Medulla oblongata (tissue), 1 donor: ENCODE measurements around the gene STK11IP.

Source experiments
- DNase-seq: peaks from one replicate; pipeline ENCODE4 v3.0.0-alpha.2; 2015; ENCODE audit errors: extremely low spot score

The STK11IP gene

GRCh38 chr2:219578811-219579613 is 18.6 kb upstream of the STK11IP start:
- DNase-seq = no peak

- no peak for DNase-seq
Observed at GRCh38 chr2:219581346-219581745, 16.3 kb upstream of the STK11IP start.

DNA sequence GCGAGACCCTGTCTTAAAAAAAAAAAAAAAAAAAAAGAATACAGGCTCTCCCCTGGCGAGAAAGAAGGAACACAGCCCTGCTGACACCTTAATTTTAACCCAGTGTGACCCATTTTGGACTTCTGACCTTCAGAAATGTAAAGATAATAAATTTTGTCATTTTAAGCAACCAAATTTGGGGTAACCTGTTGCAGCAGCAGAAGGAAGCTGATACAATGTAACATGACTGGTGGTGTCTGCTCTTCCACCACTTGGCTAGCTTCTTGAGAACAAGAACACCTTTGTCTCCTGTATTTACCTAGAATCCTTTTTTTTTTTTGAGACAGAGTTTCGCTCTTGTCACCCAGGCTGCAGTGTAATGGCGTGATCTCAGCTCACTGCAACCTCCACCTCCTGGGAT is 6.6 kb upstream of the STK11IP start:
- no peak for DNase-seq

DNA sequence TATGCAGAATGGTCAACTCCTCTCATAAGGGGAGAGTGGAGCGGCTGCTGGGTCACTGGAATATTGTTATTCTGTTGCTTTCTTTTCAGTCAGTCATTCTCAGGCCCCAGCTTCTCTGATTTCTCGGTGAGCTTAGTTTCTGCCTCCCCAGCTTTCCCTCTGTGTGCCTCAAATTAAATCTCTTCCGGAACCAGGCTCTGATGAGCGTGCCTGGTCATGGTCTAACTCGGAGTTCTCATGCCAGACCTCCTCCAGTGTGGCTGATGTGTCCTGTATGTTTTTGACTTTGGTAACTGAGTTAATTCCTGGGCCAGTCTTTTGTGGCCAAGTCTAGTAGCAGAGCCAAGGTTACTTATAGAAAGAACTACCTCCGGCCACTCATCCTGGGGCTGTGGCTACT is 4.9 kb upstream of the STK11IP start:
- no peak for DNase-seq

DNA sequence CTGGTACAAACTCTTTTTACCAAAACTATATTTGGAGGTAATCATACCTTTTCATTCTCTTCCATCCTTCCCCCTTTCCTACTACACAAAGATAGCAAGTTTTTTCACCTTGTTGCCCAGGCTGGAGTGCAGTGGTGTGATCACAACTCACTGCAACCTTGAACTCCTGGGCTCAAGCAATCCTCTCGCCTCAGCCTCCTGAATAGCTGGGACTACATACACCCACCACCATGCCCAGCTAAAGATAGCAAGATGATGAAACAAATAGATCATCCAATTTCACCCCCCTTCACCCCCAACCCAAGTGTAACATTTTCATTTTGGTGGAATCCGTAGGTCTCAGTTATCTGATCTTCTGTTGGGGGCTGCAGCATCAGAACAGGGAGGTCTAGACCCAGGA is 4.5 kb upstream of the STK11IP start:
- DNase-seq = no peak

DNA sequence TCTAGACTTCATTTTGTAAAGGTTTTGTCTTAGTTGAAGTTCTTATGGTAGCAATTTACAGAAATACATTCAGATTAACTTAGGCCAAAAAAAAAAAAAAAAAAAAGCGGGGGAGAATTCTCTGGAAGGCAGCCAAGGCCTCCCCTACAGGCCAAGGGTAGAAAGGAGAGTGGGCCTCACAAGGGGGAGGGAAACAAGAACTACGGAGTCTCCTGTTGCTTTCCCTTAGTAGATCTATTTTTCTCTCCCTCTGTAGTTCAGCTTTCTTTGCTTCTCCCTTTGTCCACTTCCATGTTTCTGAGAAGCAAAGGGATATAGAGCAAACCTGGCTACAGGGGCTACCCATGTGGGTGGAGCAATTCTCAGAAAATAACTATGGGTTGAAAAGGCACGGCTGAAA is 2.4 kb upstream of the STK11IP start:
- no peak for DNase-seq

- DNase-seq = no peak
Observed at GRCh38 chr2:219596954-219597551, 604 bp upstream of the STK11IP start.

- DNase-seq = no peak
Observed at GRCh38 chr2:219598308-219599078, 836 bp downstream of the STK11IP start.

GRCh38 chr2:219603771-219604170 is 6.1 kb downstream of the STK11IP start:
- peak; percentile 55 for DNase-seq

GRCh38 chr2:219605607-219605954 is 7.9 kb downstream of the STK11IP start:
- no peak for DNase-seq

DNA sequence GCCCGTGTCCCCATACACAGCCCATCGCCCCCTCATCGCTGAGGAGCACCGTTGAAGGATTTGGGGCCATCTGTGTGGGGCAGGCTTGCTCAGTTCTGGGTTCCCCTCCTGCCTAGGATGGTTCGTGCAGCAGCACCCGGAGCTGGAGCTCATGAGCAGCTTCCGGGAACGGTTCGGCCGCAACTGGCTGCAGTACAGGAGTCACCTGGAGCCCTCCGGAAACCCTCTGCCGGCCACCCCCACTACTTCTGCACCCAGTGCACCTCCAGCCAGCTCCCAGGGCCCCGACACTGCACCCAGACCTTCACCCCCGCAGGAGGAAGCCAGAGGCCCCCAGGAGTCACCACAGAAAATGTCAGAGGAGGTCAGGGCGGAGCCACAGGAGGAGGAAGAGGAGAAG is 10.3 kb downstream of the STK11IP start:
- no peak for DNase-seq

GRCh38 chr2:219608399-219608964 is 10.8 kb downstream of the STK11IP start:
- no peak for DNase-seq

DNA sequence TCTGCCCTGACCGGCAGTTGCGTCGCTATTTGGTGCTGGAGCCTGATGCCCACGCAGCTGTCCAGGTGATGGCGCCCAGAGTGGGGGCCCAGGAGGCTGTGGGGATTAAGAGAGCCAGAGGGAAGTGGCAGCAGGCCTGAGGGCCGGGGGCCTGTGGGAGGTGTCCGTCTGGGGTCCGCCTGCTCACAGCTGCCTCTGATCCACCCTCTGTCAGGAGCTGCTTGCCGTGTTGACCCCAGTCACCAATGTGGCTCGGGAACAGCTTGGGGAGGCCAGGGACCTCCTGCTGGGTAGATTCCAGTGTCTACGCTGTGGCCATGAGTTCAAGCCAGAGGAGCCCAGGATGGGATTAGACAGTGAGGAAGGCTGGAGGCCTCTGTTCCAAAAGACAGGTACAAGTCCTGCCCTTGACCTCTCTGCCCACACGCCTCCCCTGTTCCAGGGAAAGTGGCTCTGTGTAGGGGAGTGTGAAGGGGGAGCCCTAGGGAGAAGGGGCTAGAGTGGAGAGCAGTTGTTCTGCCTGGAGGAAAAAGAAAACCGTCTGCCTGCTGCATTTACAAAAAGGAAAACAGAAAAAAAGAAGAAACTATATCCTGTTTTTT is 11.6 kb downstream of the STK11IP start:
- no peak for DNase-seq

DNA sequence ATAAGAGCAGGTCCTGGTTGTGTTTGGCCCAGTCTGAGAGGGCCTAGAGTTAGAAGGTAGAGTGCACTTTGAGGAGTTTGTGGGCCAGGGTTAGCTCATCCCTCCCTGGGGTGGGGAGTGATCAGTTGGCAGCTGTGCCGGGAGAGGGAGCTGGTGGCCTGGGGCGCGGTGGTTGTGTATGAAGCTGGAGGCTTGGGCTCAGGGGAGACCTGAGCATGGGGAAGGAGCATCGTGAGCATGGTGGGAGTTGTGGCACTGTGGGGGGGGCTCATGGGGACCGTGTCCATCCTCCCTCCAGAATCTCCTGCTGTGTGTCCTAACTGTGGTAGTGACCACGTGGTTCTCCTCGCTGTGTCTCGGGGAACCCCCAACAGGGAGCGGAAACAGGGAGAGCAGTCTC is 13.6 kb downstream of the STK11IP start:
- DNase-seq = no peak

DNA sequence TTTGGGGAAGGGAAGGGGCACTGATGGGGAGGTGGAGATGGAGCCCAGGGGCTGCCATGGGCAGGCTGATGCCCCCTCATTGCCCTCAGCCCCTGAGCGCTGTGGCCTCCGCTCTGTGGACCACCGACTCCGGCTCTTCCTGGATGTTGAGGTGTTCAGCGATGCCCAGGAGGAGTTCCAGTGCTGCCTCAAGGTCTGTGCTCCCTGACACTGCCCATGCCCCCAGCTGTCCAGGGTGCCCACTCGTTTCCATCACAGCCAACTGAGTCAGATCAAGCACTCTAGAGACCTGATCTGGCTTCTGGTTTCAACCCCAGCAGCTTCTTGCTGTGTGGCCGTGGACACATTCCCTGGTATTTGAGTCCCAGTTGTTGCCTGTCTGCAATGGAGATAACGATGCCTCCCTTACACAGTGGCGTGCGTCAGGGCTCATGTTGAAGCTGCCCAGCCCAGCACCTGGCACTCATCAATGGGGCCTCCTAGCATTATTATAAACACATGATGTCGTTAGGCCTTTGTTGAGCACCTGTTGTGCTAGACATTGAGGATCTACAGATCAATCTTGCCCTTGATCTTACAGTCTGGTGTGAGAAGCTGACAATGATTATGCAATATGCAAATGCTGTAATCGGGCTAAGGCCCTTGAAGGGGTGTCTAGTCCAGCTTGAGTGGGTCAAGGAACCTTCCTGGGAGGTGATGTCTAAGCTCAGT is 14.4 kb downstream of the STK11IP start:
- no peak for DNase-seq

DNA sequence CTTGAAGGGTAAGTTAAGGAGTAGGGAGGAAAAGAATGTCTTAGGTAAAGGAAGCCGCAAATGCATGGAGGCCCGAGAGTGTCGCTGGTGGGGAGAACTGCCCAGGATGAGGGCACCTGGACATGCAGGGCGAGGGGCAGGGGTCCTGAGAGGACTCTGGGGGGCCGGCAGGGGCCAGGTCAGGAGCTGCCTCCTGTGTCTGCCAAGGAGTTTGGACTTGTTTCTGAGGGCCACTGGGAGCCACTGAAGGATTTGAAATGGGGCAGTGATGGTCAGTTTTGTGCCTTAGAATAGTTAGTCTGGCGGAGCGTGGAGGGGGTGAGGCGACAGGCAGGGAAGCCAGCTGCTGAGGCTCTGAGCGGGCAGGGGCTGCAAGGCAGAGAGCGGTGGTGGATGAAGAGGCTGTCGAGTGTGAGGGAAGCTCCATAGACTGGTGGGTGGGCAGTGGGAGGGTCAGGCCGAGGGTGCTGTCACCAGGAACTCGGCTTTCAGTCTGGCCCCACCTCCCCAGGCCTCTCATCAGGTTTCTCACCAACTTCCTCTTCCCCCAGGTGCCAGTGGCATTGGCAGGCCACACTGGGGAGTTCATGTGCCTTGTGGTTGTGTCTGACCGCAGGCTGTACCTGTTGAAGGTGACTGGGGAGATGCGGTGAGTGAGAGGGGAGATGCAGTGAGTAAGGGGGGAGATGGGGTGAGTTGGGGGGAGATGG is 15.1 kb downstream of the STK11IP start:
- no peak for DNase-seq

DNA sequence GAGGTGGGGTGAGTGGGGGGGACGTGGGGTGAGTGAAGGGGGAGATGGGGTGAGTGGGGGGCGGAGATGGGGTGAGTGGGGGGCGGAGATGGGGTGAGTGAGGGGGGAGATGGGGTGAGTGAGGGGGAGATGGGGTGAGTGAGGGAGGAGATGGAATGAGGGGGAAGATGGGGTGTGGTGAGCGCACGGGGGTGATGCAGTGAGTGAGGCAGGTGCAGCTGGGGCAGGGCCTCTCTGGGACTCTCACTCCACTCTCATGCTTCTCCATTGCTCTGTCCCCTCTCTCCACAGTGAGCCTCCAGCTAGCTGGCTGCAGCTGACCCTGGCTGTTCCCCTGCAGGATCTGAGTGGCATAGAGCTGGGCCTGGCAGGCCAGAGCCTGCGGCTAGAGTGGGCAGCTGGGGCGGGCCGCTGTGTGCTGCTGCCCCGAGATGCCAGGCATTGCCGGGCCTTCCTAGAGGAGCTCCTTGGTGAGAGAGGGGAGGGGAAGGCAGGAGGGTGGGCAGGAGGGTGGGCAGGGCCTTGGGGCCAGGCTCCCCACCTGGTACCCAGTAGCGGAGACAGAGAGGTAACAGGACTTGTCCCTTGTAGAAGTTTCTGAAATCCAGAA is 15.9 kb downstream of the STK11IP start:
- DNase-seq = no peak

DNA sequence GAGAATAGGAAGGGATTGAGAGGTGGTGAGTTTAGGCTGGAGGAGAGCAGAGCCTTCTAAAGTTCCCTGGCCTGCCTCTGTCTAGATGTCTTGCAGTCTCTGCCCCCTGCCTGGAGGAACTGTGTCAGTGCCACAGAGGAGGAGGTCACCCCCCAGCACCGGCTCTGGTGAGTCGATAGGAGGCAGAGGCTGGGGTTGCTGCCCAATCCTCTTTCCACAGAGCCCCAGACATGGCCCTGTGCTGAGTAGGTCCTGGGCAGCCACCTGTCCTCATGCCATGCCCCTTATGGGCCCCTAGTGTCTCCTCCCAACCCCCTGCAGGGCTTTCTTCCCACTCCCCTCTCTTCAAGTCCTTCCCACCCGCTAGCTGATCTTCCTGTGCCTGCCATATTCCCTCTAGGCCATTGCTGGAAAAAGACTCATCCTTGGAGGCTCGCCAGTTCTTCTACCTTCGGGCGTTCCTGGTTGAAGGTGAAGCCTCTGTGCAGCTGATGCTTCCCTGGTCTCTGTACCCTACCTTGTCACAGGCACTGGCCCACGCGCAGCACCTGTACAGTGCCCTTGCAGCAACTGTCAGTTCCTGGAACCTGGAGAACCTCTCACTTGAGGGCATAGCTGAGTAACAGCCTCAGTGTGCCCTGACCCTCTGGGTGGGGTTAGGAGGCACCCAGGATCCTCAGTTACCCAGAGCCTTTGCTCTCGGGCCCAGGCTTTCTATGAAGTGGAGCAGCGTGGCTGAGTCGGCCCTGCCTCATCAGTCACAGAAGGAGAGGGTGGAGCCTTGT is 16.6 kb downstream of the STK11IP start:
- no peak for DNase-seq

DNA sequence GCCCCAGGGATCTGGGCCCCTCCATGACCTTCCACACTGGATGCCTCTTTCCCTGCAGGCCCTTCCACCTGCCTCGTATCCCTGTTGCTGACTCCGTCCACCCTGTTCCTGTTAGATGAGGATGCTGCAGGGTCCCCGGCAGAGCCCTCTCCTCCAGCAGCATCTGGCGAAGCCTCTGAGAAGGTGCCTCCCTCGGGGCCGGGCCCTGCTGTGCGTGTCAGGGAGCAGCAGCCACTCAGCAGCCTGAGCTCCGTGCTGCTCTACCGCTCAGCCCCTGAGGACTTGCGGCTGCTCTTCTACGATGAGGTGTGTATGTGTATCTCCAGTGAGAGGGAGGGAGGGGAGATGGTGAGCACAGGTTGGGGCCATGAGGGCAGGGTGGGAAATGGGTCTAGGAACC is 17.4 kb downstream of the STK11IP start:
- DNase-seq = no peak

DNA sequence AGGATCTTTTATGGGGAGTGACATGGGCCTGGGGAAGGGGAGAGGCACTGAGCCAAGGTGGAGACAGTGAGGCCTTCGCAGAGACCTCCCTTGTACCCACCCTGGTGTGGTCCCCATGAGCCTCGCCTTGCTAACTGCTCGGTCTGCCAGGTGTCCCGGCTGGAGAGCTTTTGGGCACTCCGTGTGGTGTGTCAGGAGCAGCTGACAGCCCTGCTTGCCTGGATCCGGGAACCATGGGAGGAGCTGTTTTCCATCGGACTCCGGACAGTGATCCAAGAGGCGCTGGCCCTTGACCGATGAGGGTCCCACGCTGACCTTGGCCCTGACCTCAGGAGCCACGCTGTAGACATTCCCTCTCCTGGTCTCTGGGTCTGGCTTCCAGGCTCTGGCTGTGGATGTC is 18.2 kb downstream of the STK11IP start:
- no peak for DNase-seq
